HEK293 (cell line): ENCODE data around the gene EEFSEC.

Experiments
- CTCF ChIA-PET: fragments of 350-600 bp; formaldehyde crosslinking; extraction: SDS; loops from one replicate; lab custom pipeline; 2021; ENCODE audit warnings: antibody characterized with exemption; lab: Yijun Ruan, JAX
- POLR2A ChIA-PET: fragments of 300-600 bp; formaldehyde crosslinking; extraction: SDS; loops from one replicate; lab custom pipeline; 2020; ENCODE audit warnings: antibody characterized with exemption, inconsistent platforms; lab: Yijun Ruan, JAX
- H3K27ac ChIP-seq: fragments of 200-500 bp; sonication (Bioruptor generic); 2 replicates; pipeline ENCODE4 v1.5.1; 2014; ENCODE audit warnings: low read depth, low read length, control low read depth, inconsistent platforms; ENCODE audit errors: extremely low read depth
- H3K36me3 ChIP-seq, 2 experiments: fragments of 200-500 bp in 1 of 2; sonication (Bioruptor generic) in 1 of 2; 1 replicate in 1 of 2; 2 replicates in 1 of 2; pipeline ENCODE4 v1.5.1; 2014 to 2017; ENCODE audit warnings: inconsistent platforms in 2 of 2, low read length in 2 of 2; ENCODE audit not compliant: control insufficient read depth in 2 of 2, insufficient read depth in 1 of 2
- H3K4me1 ChIP-seq: fragments of 200-500 bp; sonication (Bioruptor generic); 2 replicates; pipeline ENCODE4 v1.5.1; 2014; ENCODE audit warnings: mild to moderate bottlenecking, low read length, inconsistent platforms; ENCODE audit not compliant: control insufficient read depth, insufficient read depth
- H3K4me3 ChIP-seq: 2 replicates; pipeline ENCODE4 v1.5.1; 2011; ENCODE audit warnings: low read depth, mild to moderate bottlenecking, control low read depth, low read length, moderate library complexity
- H3K9me3 ChIP-seq: fragments of 200-500 bp; sonication (Bioruptor generic); 2 replicates; pipeline ENCODE4 v1.5.1; 2014; ENCODE audit warnings: low read depth, low read length, inconsistent platforms; ENCODE audit not compliant: control insufficient read depth, insufficient read depth
- ATF2 ChIP-seq: fragments of 450-650 bp; formaldehyde crosslinking; IDR thresholded peaks from 2 replicates; pipeline ENCODE4 v1.5.1; 2016; ENCODE audit warnings: missing biosample characterization, missing genetic modification characterization, low read depth
- GLI4 ChIP-seq: fragments of 450-650 bp; formaldehyde crosslinking; IDR thresholded peaks from 2 replicates; pipeline ENCODE4 v1.5.1; 2016; ENCODE audit warnings: missing biosample characterization, missing genetic modification characterization
- HOXD13 ChIP-seq: sonication (generic); formaldehyde crosslinking; IDR thresholded peaks from 2 replicates; pipeline ENCODE4 v1.8.0; 2022; ENCODE audit warnings: missing genetic modification reagents, borderline replicate concordance
- KLF16 ChIP-seq: fragments of 450-650 bp; formaldehyde crosslinking; IDR thresholded peaks from 2 replicates; pipeline ENCODE4 v1.5.1; 2017; ENCODE audit warnings: missing biosample characterization, missing genetic modification characterization
- KLF17 ChIP-seq: fragments of 450-650 bp; formaldehyde crosslinking; IDR thresholded peaks from 2 replicates; pipeline ENCODE4 v1.5.1; 2016; ENCODE audit warnings: missing biosample characterization, missing genetic modification characterization
- KLF9 ChIP-seq: fragments of 450-650 bp; formaldehyde crosslinking; IDR thresholded peaks from 2 replicates; pipeline ENCODE4 v1.5.1; 2016; ENCODE audit warnings: missing biosample characterization, missing genetic modification characterization, low read depth
- MZF1 ChIP-seq: fragments of 450-650 bp; formaldehyde crosslinking; IDR thresholded peaks from 2 replicates; pipeline ENCODE4 v1.5.1; 2017; ENCODE audit warnings: missing biosample characterization, missing genetic modification characterization, borderline replicate concordance
- PRDM1 ChIP-seq: fragments of 450-650 bp; formaldehyde crosslinking; IDR thresholded peaks from 2 replicates; pipeline ENCODE4; 2016; ENCODE audit warnings: missing biosample characterization, missing genetic modification characterization
- SETDB1 ChIP-seq: IDR thresholded peaks from one replicate; pipeline ENCODE4 v1.6.1; 2017; ENCODE audit warnings: mild to moderate bottlenecking, low read length, moderate library complexity, mixed read lengths; ENCODE audit not compliant: insufficient read length
- ZFP69B ChIP-seq: fragments of 450-650 bp; formaldehyde crosslinking; IDR thresholded peaks from 2 replicates; pipeline ENCODE4 v1.5.1; 2016; ENCODE audit warnings: missing biosample characterization, missing genetic modification characterization
- ZNF174 ChIP-seq: fragments of 450-650 bp; formaldehyde crosslinking; IDR thresholded peaks from 2 replicates; pipeline ENCODE4 v1.5.0; 2017; ENCODE audit warnings: missing biosample characterization, mild to moderate bottlenecking, missing genetic modification characterization
- ZNF2 ChIP-seq: fragments of 450-650 bp; formaldehyde crosslinking; IDR thresholded peaks from 2 replicates; pipeline ENCODE4 v1.5.1; 2016; ENCODE audit warnings: missing biosample characterization, missing genetic modification characterization
- ZNF202 ChIP-seq: fragments of 450-650 bp; formaldehyde crosslinking; IDR thresholded peaks from 2 replicates; pipeline ENCODE4 v1.5.1; 2016; ENCODE audit warnings: missing biosample characterization, missing genetic modification characterization, borderline replicate concordance
- ZNF23 ChIP-seq: fragments of 450-650 bp; formaldehyde crosslinking; IDR thresholded peaks from 2 replicates; pipeline ENCODE4 v1.5.1; 2016; ENCODE audit warnings: missing biosample characterization, missing genetic modification characterization, borderline replicate concordance
- ZNF26 ChIP-seq: fragments of 450-650 bp; formaldehyde crosslinking; IDR thresholded peaks from 2 replicates; pipeline ENCODE4 v1.5.1; 2016; ENCODE audit warnings: missing biosample characterization, missing genetic modification characterization
- ZNF362 ChIP-seq: fragments of 450-650 bp; formaldehyde crosslinking; IDR thresholded peaks from 2 replicates; pipeline ENCODE4 v1.5.1; 2016; ENCODE audit warnings: missing biosample characterization, missing genetic modification characterization
- ZNF488 ChIP-seq: fragments of 450-650 bp; formaldehyde crosslinking; IDR thresholded peaks from 2 replicates; pipeline ENCODE4 v1.5.1; 2016; ENCODE audit warnings: missing biosample characterization, missing genetic modification characterization
- ZNF513 ChIP-seq: fragments of 450-650 bp; IDR thresholded peaks from 2 replicates; pipeline ENCODE4 v1.5.1; 2018; ENCODE audit warnings: missing biosample characterization, missing genetic modification characterization
- ZNF621 ChIP-seq: fragments of 450-650 bp; formaldehyde crosslinking; IDR thresholded peaks from 2 replicates; pipeline ENCODE4 v1.5.1; 2017; ENCODE audit warnings: missing biosample characterization, missing genetic modification characterization
- ZNF624 ChIP-seq: fragments of 450-650 bp; formaldehyde crosslinking; IDR thresholded peaks from 2 replicates; pipeline ENCODE4 v1.5.1; 2017; ENCODE audit warnings: missing biosample characterization, missing genetic modification characterization
- ZNF664 ChIP-seq: fragments of 450-650 bp; formaldehyde crosslinking; IDR thresholded peaks from 2 replicates; pipeline ENCODE4 v1.5.1; 2016; ENCODE audit warnings: missing biosample characterization, missing genetic modification characterization
- ZNF701 ChIP-seq: fragments of 450-650 bp; formaldehyde crosslinking; IDR thresholded peaks from 2 replicates; pipeline ENCODE4 v1.5.1; 2016; ENCODE audit warnings: missing biosample characterization, missing genetic modification characterization
- ZNF837 ChIP-seq: fragments of 450-650 bp; formaldehyde crosslinking; IDR thresholded peaks from 2 replicates; pipeline ENCODE4 v1.5.1; 2016; ENCODE audit warnings: missing biosample characterization, missing genetic modification characterization

EEFSEC gene

GRCh38 chr3:128256131-128256530 lies 102.8 kb downstream of the EEFSEC start:
- Histone ChIP-seq H3K36me3 (no peaks in the 10 kb centered on the region), H3K9me3 (no peaks in the 10 kb centered on the region), H3K4me1 (peaks cover 3% of the 10 kb centered on the region; the same call in 1 of the 2 replicates), H3K27ac (no peak overlapping the region), H3K4me3 (no peak overlapping the region)
- POLR2A ChIA-PET = no interaction called here
- CTCF ChIA-PET = no interaction called here
- TF ChIP-seq ATF2 (tag by site-specific recombination) = no peak
- no peak for TF ChIP-seq KLF16 (tag by site-specific recombination)
- no peak for TF ChIP-seq KLF17

GRCh38 chr3:128257632-128258031 lies 104.4 kb downstream of the EEFSEC start:
- Histone ChIP-seq H3K9me3 (no peaks in the 10 kb centered on the region), H3K27ac (no peak overlapping the region), H3K4me1 (peaks cover 3% of the 10 kb centered on the region; the same call in 1 of the 2 replicates), H3K36me3 (peaks cover 0 to 3% of the 10 kb centered on the region in 2 experiments; a peak in 1 of 3 replicates), H3K4me3 (no peak overlapping the region)
- CTCF ChIA-PET = no interaction called here
- TF ChIP-seq ZFP69B (no peak), GLI4 (tag by site-specific recombination) (no peak), PRDM1 (tag by site-specific recombination) (no peak), ZNF174 (tag by site-specific recombination) (no peak), ZNF624 (no peak), HOXD13 (no peak), ZNF362 (tag by site-specific recombination) (no peak), ZNF664 (tag by site-specific recombination) (no peak), ZNF202 (no peak)
- TF ChIP-seq, all 188 proteins: peak for 0
- POLR2A ChIA-PET = no interaction called here

GRCh38 chr3:128260275-128260674 lies 107.0 kb downstream of the EEFSEC start:
- Histone ChIP-seq H3K4me3 (no peak overlapping the region), H3K9me3 (no peaks in the 10 kb centered on the region), H3K36me3 (peaks cover 0 to 14% of the 10 kb centered on the region in 2 experiments; a peak in 1 of 3 replicates), H3K27ac (no peak overlapping the region), H3K4me1 (peaks cover 2% of the 10 kb centered on the region; the same call in 1 of the 2 replicates)
- TF ChIP-seq ZNF26 (tag by site-specific recombination) = no peak
- peak; percentile 84 for TF ChIP-seq SETDB1
- ChIA-PET CTCF (no interaction called here), POLR2A (no interaction called here)

GRCh38 chr3:128262457-128262856 lies 109.2 kb downstream of the EEFSEC start:
- ChIA-PET CTCF (interaction anchor here (0.6 to 0.7 kb wide), 2 partner anchors 16 to 45 kb away, joined by 3 read pairs; no protein-coding TSS in a partner anchor), POLR2A (no interaction called here)
- Histone ChIP-seq H3K27ac (no peak overlapping the region), H3K4me1 (peaks cover 7% of the 10 kb centered on the region; the same call in 1 of the 2 replicates), H3K4me3 (no peak overlapping the region), H3K9me3 (no peaks in the 10 kb centered on the region), H3K36me3 (peaks cover 0 to 14% of the 10 kb centered on the region in 2 experiments; a peak in 1 of 3 replicates)
- TF ChIP-seq ZNF621 = no peak
- TF ChIP-seq ZNF513 = no peak
- no peak for TF ChIP-seq ZNF488 (tag by site-specific recombination)
- no peak for TF ChIP-seq MZF1 (tag by site-specific recombination)
- TF ChIP-seq ZNF2 (tag by site-specific recombination) = no peak
- no peak for TF ChIP-seq ZNF837 (tag by site-specific recombination)
- TF ChIP-seq KLF9 (tag by site-specific recombination) = no peak
- TF ChIP-seq ZNF23 (tag by site-specific recombination) = no peak
- TF ChIP-seq ZNF701 = no peak
